ENCODE results near the gene RPS2. TPM values are rescaled to one million over a fixed set of nuclear protein-coding genes. Genes with fewer than 3 reads are reported as not detected.
"Not testable (repeated sequence)": the region's sequence is repeated elsewhere in the genome, so short reads cannot be mapped to it uniquely, and the experiment has no call there.

Gene RPS2
- 1,000 to 10,000 TPM; 7,042 to 7,057 TPM for total RNA-seq

DNA sequence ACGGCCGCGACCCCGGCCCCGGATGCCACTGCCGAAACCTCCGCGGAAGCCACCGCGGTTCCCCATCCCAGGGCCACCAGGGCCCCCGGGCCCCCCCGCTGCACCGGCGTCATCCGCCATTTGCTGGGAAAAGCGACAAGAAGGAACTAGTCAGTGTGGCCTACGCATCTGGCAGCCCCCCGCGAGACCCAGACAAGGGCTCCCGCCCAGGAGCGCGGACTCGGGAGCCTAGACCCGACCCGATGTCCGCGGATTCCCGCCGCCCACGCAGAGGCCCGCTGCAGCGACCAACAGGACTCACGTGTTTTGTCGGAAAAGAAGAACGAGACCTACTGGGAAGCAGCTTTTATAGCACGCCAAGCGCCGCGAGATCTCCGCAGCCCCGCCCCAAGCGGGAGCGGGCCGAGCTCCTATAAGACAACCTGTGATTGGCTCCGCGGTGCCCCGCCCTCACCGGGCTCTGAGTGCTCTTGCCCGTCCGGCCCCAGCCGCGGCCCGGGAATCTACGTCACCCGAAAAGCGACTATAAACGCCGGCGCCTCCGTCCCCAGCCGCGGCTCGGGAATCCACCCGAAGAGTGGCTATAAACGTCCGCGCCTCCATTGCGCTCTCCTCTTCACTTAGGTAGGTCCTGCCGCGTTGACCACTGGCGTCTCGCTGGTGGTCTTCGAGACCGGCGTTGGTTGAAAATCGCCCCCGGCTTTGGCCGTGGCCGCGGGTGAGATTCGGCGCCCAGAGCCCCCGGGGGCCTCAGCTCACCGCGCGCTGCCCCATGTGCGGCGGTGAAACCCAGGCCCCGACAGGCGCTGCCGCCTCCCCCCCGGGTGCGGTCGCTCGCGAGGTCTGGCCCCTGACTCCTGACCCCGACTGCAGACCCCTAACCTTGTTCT lies at the start of gene RPS2:
TSS of gene RPS2 (minus strand) at position 321 of the 890 bp plus-strand sequence. CDS start at position 120, 201 bp downstream.
- Mint-ChIP-seq H3K9me3 (no peaks in the 10 kb centered on the region), H3K36me3 (ENCODE audit: low read depth) (peaks cover 44% of the 10 kb centered on the region), H3K4me3 (peak within 1 kb of the TSS; percentile 97), H3K27me3 (ENCODE audit: low read depth) (no peaks in the 10 kb centered on the region), H3K4me1 (ENCODE audit: low read depth) (peaks cover 42% of the 10 kb centered on the region), H3K27ac (peak within 1 kb of the TSS; percentile 95)
- intact Hi-C loops (cut with micrococcal nuclease) = loop anchor here (1.0 to 2.0 kb wide), 6 partner anchors 8 to 191 kb away; partner anchors contain the start of genes GFER, MSRB1, TBL3 and TRAF7
- CTCF ChIA-PET = interaction anchor here (1.2 kb wide), 1 partner anchor 39 kb away, joined by 4 read pairs; no protein-coding TSS in a partner anchor
- DNase-seq = peak; percentile 99

DNA sequence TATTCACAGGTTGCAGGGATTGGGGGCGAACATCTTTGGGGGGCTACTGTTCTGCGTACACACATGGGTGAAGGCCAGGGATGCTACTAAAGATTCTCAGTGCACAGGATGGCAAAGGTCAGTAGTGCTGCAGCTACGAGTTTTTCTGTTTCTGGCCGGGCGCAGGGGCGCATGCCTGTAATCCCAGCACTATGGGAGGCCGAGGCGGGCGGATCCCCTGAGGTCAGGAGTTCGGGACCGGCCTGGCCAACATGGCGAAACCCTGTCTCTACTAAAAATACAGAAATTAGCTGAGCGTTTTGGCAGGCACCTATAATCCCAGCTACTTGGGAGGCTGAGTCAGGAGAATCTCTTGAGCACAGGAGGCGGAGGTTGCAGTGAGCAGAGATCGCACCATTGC lies 48.9 kb upstream of the RPS2 start:
- Mint-ChIP-seq H3K36me3 (ENCODE audit: low read depth) (peaks cover 8% of the 10 kb centered on the region), H3K4me1 (ENCODE audit: low read depth) (peaks cover 8% of the 10 kb centered on the region), H3K27me3 (ENCODE audit: low read depth) (peaks cover 2% of the 10 kb centered on the region), H3K27ac (no peak overlapping the region), H3K9me3 (no peaks in the 10 kb centered on the region), H3K4me3 (no peak overlapping the region)
- CTCF ChIA-PET = interaction anchor here (0.6 to 1.7 kb wide), 4 partner anchors 9 to 127 kb away, joined by 3 to 5 read pairs (median 4); no protein-coding TSS in a partner anchor
- DNase-seq = no peak
- intact Hi-C loops (cut with micrococcal nuclease) = no loop called here

DNA sequence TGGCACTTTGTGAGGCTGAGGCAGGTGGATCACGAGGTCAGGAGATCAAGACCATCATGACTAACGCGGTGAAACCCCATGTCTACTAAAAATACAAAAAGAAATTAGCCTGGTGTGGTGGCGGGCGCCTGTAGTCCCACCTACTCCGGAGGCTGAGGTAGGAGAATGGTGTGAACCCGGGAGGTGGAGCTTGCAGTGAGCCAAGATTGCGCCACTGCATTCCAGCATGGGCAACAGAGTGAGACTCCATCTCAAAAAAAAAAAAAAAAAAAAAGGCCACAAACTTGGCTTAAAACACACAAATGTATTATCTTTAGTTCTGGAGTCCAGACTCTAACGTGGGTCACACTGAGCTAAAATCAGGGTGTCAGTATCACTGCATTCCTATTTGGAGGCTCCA lies 47.1 kb upstream of the RPS2 start:
- H3K27me3 Mint-ChIP-seq (ENCODE audit: low read depth); H3K9me3 Mint-ChIP-seq; H3K27ac Mint-ChIP-seq; intact Hi-C loops (cut with micrococcal nuclease); DNase-seq: not testable (repeated sequence)
- peak overlapping the region; percentile 24 for H3K4me3 Mint-ChIP-seq
- H3K36me3 Mint-ChIP-seq (ENCODE audit: low read depth) = peaks cover 25% of the 10 kb centered on the region
- H3K4me1 Mint-ChIP-seq (ENCODE audit: low read depth) = peaks cover 23% of the 10 kb centered on the region
- CTCF ChIA-PET = interaction anchor here (0.7 to 2.1 kb wide), 5 partner anchors 8 to 29 kb away, joined by 3 to 8 read pairs (median 4); no protein-coding TSS in a partner anchor

DNA sequence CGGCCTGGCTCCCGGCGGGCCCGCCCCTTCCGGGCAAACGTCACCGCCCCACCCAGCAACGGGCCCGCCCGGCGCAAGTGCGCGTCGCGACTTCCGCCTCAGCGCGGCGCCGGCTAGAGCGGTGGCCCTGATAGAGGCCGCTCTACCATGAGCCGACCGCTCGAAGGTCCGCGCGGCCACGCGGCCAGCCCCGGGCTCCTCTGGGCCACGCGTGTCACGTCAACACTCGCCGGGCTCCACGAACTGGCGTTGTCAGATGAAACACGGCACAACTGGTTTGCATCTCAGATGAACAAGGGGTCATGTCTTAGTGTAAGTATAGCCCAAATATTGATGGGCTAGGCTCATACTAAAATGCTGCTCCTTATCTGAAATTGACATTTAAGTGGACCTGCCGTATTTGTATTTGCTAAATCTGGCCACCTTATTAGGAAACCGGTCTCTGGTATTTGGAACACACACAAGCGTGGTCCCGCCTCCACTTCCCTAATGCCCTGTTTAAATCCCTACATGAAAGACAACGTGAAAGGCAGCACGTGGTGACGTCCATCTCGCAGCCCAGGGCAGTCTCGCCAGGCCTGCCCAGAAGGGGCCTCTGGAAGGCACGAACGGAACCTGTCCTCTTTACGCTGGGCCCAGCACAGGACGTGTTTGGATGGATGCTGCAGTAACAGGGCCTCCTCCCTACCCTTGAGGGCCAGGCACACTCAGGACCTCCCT lies 45.3 kb upstream of the RPS2 start, which contains the start of gene ZNF598:
TSS of gene ZNF598 (minus strand) at position 31 of the 720 bp plus-strand sequence.
- CTCF ChIA-PET = no interaction called here
- Mint-ChIP-seq H3K27ac (peak within 1 kb of the TSS; percentile 89), H3K4me1 (ENCODE audit: low read depth) (peaks cover 39% of the 10 kb centered on the region), H3K36me3 (ENCODE audit: low read depth) (peaks cover 30% of the 10 kb centered on the region), H3K27me3 (ENCODE audit: low read depth) (no peaks in the 10 kb centered on the region), H3K9me3 (no peaks in the 10 kb centered on the region), H3K4me3 (peak within 1 kb of the TSS; percentile 88)
- intact Hi-C loops (cut with micrococcal nuclease) = loop anchor here (1.0 to 5.0 kb wide), 3 partner anchors 18 to 153 kb away; partner anchors contain the start of gene RPS2
- DNase-seq = peak; percentile 77

DNA sequence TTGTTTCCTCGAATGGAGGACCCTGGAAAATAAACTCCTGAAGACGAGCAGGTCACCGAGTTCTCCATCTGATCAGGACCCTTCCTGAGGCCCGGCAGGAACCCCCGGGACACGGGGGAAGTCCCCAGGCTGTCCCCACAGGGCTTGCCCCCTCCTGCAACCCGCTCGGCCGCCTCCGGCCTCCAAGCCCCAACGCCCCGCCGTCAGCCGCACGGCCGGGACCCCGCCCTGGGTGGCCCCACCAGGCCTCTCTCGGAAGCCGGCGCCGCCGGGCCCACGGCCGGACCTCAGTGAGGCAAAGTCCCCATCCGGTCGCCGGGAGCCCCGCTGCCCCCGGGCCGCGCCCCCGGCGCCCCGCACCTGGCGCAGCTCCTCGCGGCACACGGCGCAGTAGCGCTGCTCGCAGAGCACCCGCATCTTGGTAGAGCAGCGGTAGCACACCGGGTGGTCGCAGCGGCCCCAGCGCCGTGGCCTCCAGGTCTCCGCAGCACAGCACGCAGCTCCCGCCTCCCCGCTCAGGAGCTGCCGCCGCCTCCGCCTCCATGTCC lies 44.6 kb upstream of the RPS2 start:
- no peaks in the 10 kb centered on the region for H3K27me3 Mint-ChIP-seq (ENCODE audit: low read depth)
- no peaks in the 10 kb centered on the region for H3K9me3 Mint-ChIP-seq
- peaks cover 30% of the 10 kb centered on the region for H3K36me3 Mint-ChIP-seq (ENCODE audit: low read depth)
- intact Hi-C loops (cut with micrococcal nuclease) = loop anchor here (1.0 to 5.0 kb wide), 3 partner anchors 17 to 152 kb away; partner anchors contain the start of gene RPS2
- no peak for DNase-seq
- peaks cover 42% of the 10 kb centered on the region for H3K4me1 Mint-ChIP-seq (ENCODE audit: low read depth)
- peak overlapping the region; percentile 82 for H3K4me3 Mint-ChIP-seq
- peak overlapping the region; percentile 89 for H3K27ac Mint-ChIP-seq
- CTCF ChIA-PET = interaction anchor here (0.6 to 1.0 kb wide), 2 partner anchors 12 to 19 kb away, joined by 3 read pairs; no protein-coding TSS in a partner anchor

DNA sequence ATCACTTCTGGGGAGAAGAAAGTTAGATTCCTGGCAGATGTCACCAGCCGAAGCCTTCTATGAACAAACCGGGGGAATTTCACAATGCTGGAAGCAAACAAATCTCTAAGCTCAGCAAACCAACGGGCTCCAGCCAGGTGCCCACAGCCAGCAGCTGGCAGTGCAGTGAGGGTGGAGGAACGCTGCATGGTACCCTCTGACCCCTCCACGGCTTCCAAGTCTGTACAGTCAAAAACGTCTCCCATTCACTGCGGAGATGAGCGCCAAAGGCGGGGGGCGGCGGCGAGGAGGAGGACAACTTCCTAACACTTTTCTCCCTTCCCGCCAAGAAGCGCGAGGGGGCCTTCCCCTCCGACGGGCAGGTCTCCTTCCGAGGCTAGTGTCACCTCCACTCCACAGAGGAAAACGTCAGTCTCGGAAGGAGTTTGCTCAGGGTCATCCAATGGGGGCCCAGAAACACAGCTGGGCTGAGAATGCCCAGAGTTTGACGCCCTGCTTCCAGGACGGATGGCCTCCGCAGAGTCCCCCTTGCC lies 44.1 kb upstream of the RPS2 start:
- peak overlapping the region; percentile 82 for H3K4me3 Mint-ChIP-seq
- H3K27me3 Mint-ChIP-seq (ENCODE audit: low read depth) = no peaks in the 10 kb centered on the region
- H3K36me3 Mint-ChIP-seq (ENCODE audit: low read depth) = peaks cover 30% of the 10 kb centered on the region
- peaks cover 42% of the 10 kb centered on the region for H3K4me1 Mint-ChIP-seq (ENCODE audit: low read depth)
- no peaks in the 10 kb centered on the region for H3K9me3 Mint-ChIP-seq
- peak; percentile 77 for DNase-seq
- peak overlapping the region; percentile 89 for H3K27ac Mint-ChIP-seq
- CTCF ChIA-PET = interaction anchor here (0.6 to 1.3 kb wide), 4 partner anchors 10 to 19 kb away, joined by 3 read pairs; no protein-coding TSS in a partner anchor
- intact Hi-C loops (cut with micrococcal nuclease) = loop anchor here (1.0 to 5.0 kb wide), 3 partner anchors 16 to 151 kb away; partner anchors contain the start of gene RPS2

DNA sequence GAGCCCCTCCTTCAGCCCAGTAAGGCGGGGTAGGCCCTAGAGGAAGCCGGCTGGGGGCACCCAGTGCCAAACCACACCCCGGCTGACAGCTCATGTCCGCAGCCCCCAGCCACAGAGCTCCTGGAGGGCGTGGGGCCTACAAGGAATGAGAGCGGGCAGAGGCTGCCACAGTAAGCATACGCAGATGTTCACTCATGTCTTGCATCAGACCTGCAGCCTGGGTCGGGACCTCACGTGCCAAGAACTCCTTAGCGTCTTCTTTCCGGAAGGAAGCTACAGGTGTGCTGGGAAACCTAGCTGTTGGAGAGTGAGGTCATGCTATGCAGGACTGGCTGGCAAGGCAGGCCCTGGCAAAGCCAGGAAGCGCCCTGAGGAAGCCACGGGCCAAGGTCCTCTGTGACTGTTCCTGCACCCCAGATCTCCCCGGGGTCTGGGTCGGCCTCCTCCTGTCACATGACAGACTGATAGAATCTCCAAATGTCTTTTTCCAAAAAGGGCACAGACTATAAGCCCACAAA lies 43.4 kb upstream of the RPS2 start:
- no peaks in the 10 kb centered on the region for H3K27me3 Mint-ChIP-seq (ENCODE audit: low read depth)
- H3K36me3 Mint-ChIP-seq (ENCODE audit: low read depth) = peaks cover 30% of the 10 kb centered on the region
- intact Hi-C loops (cut with micrococcal nuclease) = loop anchor here (2.0 to 5.0 kb wide), 2 partner anchors 43 to 151 kb away; partner anchors contain the start of gene RPS2
- H3K4me3 Mint-ChIP-seq = peak overlapping the region; percentile 82
- CTCF ChIA-PET = interaction anchor here (0.9 to 1.3 kb wide), 4 partner anchors 9 to 20 kb away, joined by 3 to 4 read pairs (median 3); no protein-coding TSS in a partner anchor
- no peaks in the 10 kb centered on the region for H3K9me3 Mint-ChIP-seq
- peak overlapping the region; percentile 89 for H3K27ac Mint-ChIP-seq
- H3K4me1 Mint-ChIP-seq (ENCODE audit: low read depth) = peaks cover 42% of the 10 kb centered on the region
- DNase-seq = peak; percentile 62

DNA sequence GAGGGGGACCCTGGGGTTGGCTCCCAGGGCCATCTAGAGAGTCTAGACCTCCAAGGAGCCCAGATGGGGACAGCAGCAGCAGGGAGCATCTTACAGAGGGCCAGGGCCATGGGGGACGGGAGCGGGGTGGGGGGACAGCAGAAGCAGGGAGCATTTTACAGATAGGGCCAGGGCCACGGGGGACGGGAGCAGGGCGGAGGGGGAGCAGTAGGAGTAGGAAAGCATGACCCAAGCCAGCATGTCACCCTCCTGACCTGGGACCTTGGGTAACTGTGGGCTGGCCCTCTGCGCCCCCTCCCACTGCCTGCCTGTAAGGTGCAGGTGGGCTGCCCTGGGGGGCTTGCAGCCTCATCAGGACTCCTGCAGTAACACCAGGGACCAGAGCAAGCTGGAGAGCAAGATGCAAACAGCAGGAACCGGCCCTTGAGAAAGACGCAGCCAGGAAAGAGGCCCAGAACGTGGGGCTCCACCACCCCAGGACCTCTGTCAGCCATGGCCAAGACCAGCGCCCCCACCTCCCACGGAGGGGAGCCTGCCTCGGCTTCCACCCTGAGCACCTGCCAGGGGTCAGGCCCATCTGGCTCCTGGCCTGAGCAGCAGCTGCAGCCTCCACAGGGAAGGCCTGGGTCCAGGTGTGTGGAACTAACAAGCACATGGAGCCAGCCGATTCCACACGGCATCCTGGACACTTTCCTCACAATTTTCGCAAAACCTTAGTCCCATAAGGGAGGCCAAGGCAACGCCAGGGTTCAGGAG lies 42.6 kb upstream of the RPS2 start:
- Mint-ChIP-seq H3K4me1 (ENCODE audit: low read depth) (peaks cover 42% of the 10 kb centered on the region), H3K36me3 (ENCODE audit: low read depth) (peaks cover 33% of the 10 kb centered on the region), H3K27me3 (ENCODE audit: low read depth) (no peaks in the 10 kb centered on the region), H3K4me3 (peak overlapping the region; percentile 82), H3K9me3 (no peaks in the 10 kb centered on the region), H3K27ac (peak overlapping the region; percentile 89)
- DNase-seq = no peak
- intact Hi-C loops (cut with micrococcal nuclease) = loop anchor here (5.0 kb wide), 1 partner anchor 150 kb away; no protein-coding TSS in a partner anchor
- CTCF ChIA-PET = interaction anchor here (0.6 to 1.3 kb wide), 4 partner anchors 9 to 141 kb away, joined by 3 to 4 read pairs (median 3); no protein-coding TSS in a partner anchor

DNA sequence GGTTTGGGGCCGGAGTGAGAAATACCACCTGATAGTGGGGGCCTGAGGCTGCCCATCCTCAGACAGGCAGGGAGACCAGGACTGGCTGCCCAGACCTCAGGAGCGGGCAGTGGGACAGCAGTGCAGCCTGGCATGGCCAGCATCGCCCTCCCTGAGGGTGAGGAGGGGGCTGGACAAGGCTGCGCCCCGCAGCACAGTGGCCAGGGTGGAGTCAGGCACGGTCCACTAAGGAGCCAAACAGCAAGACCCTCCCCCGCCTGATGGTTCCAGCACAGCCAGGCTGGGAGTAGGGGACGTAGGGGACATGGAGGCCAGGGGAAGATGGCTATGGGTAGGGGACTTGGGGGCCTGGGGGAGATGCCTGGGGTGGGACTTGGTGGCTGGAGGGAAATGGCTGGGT lies 41.7 kb upstream of the RPS2 start:
- H3K4me3 Mint-ChIP-seq = no peak overlapping the region
- no peaks in the 10 kb centered on the region for H3K9me3 Mint-ChIP-seq
- peaks cover 36% of the 10 kb centered on the region for H3K36me3 Mint-ChIP-seq (ENCODE audit: low read depth)
- DNase-seq = no peak
- H3K27ac Mint-ChIP-seq = peak overlapping the region; percentile 46
- CTCF ChIA-PET = no interaction called here
- H3K4me1 Mint-ChIP-seq (ENCODE audit: low read depth) = peaks cover 42% of the 10 kb centered on the region
- intact Hi-C loops (cut with micrococcal nuclease) = loop anchor here (5.0 kb wide), 1 partner anchor 149 kb away; no protein-coding TSS in a partner anchor
- no peaks in the 10 kb centered on the region for H3K27me3 Mint-ChIP-seq (ENCODE audit: low read depth)

DNA sequence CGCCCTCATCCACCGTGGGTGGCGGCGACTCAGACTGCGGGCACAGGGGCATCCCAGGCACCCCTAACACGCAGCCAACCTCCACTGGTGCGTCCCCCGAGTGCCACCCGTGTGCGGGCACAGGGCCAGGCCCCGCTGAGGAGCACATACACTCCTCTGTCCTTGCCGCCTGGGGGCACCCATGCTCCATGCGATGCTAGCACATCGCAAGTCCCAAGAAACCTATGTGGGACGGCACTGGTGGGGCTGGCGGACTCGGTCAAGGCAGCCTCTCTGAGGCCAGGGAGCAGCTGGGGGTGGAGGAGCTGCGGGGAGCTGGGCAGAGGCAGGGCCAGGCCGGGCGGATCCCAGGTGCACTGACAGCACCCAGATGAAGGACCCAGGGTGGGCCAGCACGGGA lies 41.0 kb upstream of the RPS2 start:
- DNase-seq = no peak
- Mint-ChIP-seq H3K4me1 (ENCODE audit: low read depth) (peaks cover 42% of the 10 kb centered on the region), H3K27me3 (ENCODE audit: low read depth) (no peaks in the 10 kb centered on the region), H3K4me3 (no peak overlapping the region), H3K9me3 (no peaks in the 10 kb centered on the region), H3K36me3 (ENCODE audit: low read depth) (peaks cover 39% of the 10 kb centered on the region), H3K27ac (no peak overlapping the region)
- intact Hi-C loops (cut with micrococcal nuclease) = loop anchor here (5.0 kb wide), 1 partner anchor 148 kb away; no protein-coding TSS in a partner anchor
- CTCF ChIA-PET = no interaction called here
